Fibroblast of skin of abdomen (primary cell): ENCODE data around the gene RSRC1.
A peak's percentile ranks its signal among the peaks of the same experiment; 100 is the strongest.

ENCODE experiments used
- DNase-seq: peaks from one replicate; pipeline ENCODE4 v3.0.0-alpha.2; 2013

RSRC1 gene

DNA sequence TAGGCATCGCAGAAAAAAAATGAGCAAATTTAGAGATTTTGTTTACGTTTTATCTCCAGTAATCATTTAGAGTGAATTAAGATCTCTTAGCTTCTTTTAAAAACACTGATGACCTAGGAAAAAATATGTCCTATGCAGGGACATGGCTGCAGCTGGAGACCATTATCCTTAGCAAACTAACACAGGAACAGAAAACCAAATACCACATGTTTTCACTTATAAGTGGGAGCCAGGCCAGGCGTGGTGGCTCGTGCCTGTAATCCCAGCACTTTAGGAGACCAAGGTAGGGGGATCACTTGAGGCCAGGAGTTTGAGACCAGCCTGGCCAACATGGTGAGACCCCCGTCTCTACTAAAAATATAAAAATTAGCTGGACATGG lies 298.6 kb downstream of the RSRC1 start:
- peak; percentile 40 for DNase-seq

DNA sequence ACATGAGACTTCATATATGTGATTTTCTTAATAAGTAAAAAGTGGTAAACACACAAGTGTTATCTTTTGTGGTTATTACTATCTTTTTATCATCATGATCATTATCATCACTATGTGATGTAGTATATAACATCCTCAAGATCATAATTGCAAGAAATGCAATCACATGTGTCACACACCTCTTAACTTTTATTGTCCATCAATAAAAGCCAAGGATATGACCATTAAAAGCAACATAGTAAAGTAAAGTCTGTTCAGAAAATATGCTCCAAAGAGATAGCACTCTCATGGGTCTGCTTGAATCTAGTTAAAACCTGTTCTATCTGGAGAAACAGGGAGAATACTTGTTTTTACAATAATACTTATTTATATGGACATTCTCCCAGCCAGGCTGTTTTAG lies 308.1 kb downstream of the RSRC1 start:
- DNase-seq, result no peak

DNA sequence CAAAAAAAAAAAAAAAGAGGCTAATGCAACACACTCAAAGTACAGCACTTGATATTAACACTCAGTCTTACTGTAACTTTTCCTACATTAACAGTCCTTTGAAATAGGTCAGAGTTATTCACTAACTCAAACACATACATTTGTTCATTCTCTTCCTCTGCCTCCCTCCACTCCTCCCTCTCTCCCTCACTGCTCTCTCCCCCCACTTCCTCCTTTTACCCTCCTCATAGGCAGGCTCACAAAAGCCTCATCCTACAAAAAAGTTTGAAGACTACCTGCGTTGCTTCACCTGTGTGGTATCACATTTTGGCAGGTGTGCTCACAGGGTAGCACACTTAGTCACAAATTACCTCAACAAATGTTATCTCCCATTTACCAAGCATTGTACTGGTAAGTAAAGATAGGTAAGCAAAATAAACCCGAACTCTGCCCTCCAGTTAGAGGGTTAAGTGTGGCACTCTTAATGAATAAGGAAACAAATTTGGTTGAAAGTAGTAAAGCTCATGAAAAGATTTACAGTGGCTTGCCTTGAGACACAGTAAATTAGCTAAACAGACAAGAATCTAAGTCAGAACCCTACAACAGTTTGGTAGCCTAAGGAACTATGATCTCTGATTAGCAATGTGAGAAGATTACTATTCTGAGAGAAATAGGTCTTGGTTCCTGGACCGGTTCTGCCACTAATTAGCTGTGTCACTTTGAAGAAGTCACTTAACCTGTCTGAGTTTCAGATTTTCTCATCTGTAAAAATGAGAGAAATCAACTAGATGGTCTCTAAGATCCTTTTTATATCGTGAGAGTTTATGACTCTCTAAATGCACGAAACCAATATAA lies 310.1 kb downstream of the RSRC1 start:
- DNase-seq, result no peak

DNA sequence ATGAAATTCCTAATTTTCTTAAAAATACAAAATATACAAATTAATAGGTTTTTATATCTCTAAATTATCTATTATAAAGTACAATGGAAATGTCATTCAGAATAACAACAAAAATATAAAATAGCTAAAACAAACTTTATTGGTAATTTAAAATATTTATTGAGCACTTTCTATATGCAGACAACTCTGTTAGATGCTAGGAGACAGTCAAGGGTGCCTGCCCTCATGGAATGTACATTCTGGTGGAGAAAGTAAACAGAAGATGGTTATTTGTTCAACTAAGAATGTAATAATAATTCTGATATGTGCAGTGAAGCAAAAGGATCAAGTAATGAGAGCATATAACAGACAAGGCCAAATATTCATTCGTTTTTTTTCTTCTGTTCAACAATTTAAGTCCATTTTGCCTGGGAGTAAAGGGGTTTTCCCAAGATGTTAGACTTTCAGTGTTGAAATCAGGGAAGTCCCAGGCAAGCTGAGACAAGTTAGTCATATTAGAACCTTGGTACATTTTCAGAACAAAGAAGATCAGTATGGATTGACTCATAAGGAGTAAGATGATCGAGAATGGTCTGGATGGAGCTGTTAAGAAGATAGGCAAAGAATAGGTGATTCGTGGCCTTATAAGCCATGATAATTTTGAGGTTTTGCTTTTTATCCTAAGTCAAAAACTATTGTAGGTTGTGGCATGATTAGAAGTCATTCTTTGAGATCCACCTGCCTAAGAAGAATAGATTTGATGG lies 310.9 kb downstream of the RSRC1 start:
- DNase-seq, result peak; percentile 44

DNA sequence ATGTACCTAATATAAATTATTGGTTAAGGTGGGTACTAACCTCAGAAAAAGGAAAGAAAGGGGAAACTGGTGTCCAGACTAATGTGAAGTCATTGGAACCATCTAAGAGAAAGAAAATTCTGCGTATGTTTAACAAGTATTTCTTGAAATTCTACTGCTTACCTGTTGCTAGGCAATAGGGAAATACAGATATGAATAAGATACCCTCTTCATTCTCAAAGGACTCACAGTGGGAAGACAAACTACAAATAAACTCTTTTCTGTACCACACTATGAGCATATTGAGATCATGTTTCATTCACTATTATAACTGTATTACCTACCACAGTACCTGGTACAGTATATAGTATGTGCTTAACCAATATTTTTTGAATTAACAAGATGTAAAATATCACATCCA lies 320.6 kb downstream of the RSRC1 start:
- no peak for DNase-seq

DNA sequence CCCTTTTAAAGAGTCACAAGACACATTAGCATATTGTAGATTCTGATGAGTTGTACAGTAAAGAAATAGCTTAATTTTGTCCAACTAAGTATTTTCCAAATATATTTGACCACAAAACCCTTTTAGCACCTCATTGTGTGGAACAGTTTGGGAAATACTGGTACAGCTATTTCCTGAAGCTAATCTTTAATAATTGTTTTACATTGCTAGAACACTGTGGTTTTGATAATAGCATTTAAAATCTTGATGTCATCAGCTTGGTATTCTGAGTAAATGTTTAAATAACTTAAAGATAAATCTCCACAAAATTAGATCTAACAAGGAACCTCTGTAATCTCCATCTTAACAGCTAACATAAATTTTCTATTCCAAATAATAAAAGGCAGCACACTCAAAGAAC lies 321.1 kb downstream of the RSRC1 start:
- peak; percentile 31 for DNase-seq

DNA sequence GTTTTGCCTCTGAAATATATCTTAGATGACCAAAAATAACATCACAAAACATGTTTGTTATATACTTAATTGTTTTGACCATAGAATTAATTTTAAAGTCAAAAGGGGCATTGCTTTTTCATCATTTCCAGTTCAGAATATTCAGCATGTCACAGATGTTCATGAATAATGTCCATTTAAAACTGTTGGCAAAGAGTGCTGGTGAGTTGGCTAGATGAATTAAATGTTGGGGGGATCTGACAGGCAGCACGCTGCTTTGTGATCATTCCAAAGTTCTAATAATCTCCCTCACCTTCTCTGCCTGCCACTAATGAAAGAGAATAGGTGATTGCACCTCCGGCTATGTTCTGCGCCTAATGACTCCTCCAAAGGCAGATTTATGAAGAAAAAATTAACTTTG lies 321.9 kb downstream of the RSRC1 start:
- DNase-seq, result no peak

DNA sequence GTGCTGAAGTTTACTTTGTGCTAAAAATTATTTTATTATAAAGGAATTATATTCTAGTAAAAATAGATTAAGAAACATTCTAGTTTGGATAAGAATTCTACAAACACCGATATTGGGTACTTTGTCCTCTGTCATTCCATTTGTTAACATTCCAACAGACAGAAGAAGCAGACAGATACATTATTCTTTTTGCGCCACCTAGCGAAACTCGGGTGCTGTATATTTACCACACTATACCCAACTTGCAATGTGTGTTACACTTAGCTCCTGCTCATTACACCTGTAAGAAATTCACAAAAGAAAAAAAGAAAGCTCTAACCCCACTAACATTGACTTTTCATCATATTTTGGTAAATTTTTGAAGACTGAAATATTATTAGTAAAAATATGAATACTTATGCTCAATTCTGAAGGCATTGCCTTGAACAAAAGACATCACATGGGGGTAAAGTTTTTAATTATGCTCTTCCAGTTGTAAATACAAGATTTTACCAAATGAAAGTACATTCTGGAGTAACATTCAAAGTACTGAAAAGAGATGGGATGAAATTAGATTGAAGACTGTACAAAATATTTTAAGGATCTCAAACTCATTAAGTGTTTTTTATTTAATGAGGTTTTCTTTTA lies 324.6 kb downstream of the RSRC1 start:
- DNase-seq, result peak; percentile 65

DNA sequence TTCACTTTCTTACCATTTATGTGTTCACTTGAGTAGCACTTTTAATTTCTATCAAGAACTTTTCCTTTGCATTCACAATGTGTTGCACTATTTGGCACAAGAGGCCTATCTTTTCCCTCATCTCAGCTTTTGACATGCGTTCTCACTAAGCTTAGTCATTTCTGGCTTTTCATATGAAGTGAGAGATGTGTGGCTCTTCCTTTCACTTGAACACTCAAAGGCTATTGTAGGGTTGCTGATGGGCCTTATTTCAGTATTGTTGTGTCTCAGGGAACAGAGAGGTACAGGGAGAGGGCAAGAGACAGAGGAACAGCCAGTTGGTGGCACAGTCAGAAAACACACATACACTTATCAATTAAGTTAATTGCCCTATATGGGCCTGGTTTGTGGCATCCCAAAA lies 333.7 kb downstream of the RSRC1 start:
- DNase-seq, result no peak

DNA sequence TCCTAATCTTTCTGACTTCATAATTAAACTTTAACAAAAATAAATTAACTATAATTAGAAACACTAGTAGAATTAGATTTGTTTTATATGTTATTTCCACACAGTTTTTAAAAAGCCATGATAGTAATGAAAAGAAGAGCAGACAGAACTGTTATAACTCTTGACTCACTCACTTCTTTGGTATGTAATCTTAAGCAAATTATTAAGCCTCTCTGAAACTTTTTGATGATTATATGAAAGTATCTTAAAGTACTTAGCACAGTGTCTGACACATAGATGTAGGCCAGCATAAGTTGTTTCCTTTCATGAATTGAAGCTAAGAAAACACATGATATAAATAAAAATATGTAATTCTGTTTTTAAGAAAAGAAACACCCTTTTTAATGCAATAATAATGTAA lies 337.5 kb downstream of the RSRC1 start:
- DNase-seq, result no peak

DNA sequence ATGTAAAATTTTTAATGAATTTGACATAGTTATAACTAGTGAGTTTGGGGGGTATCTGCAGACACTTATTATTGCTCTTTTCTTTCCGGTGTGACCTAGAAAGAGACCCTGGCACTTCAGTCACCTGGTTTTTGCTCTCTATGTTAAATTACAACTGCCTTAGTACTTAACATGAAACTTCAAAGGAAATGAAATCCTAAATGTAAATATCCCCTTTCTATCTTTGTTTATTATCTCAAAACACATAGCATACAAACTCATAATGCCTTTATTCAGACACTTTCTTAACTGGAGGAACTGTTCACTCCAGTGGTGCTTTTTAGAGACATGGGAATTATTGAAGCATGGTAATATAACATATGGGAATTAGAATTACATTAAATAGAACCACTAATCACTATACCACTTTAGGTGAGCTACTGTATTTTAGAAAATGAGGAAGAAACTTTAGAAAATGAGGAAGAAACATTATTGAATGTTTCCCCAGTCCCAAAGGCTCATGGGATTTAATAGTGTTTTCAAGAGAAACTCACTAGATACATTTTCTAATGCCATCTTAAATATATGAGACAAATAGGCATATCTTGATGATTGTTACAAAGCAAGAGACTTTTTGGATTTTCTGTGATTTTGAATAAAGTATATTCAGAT lies 341.6 kb downstream of the RSRC1 start:
- no peak for DNase-seq

DNA sequence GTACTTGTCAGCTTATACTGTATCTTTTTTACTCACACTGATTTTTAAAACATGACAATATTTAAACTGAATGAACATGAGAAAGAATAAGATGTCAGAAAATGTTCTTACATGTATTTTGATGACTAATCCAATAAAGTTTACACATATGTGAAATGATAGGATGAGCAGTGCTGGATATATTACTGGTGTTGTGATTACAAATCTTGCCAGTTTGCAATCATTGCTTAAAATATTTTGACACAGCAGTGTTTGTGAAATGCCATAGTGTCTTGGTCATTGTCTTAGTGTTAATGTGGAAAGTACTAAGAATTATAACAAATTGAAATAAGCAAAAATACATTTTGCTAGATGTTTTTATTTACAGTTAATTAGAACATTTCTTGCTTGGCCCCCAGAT lies 342.4 kb downstream of the RSRC1 start:
- DNase-seq, result no peak

DNA sequence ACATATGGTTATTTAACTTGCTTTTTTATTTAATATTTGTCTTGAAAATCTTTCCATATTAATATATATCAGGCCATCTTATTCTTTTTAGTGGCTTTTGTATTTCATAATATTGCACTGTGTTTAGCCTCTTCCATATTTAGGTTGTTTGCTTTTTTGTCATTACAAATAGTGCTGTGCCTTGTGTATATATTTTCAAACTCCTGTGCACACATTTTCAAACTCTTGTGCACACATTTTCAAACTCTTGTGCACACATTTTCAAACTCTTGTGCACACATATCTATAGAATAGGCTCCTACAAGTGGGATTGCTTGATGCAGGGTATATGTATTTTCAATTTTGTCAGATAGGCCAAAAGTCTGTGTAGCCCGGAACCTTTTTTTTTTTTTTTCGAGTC lies 343.1 kb downstream of the RSRC1 start:
- no peak for DNase-seq

DNA sequence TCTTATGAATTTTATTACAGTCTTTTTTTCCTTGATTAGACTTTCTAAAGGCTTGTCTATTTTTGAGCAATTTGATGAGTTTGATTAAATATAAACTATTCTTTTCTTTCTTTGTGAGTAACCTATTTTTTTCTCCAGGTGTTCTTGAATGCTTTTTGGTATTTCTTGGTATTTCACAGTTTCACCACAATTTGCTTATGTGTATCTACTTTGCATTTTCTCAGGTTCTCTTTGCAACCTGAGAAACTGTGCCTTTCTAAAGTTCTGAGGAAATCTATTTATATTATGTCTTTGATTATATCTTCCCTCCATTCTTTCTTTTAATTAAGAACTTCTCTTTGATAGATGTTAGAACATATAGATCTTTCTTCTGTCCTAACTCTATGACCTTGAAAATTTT lies 344.0 kb downstream of the RSRC1 start:
- no peak for DNase-seq

DNA sequence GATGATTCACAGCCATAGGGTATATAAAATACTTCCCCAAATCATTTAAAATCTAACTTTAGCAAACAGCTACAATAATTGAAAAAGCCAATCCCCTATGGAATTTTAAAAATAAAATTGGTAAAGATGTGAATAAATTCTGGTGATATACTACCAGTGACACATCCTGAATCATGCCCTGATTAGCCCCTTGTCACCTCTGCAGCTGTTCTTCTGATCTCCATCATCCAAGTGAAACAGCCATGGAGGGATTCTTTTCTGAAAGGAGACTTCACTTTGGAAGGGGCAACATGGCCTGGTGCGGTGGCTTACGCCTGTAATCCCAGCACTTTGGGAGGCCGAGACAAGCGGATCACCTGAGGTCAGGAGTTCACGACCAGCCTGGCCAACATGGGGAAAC lies 345.5 kb downstream of the RSRC1 start:
- no peak for DNase-seq

DNA sequence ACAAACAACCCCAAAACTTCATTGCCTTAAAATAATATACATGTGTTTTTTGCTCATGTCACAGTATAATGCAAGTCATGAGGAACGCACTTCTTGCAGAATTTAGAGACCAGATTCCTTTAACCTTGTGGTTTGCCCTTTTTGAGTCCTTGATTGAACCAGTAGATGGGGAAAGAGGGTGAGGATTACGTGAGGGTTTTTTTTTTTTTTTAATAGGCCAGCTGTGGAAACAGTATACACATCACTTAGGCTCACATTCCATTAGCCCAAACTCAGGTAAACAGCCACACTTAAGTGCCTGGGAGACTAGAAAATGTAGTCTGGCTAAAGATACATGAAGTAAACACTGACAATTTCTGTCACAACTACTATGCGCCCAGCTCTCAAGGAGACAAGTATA lies 346.2 kb downstream of the RSRC1 start:
- DNase-seq, result no peak

DNA sequence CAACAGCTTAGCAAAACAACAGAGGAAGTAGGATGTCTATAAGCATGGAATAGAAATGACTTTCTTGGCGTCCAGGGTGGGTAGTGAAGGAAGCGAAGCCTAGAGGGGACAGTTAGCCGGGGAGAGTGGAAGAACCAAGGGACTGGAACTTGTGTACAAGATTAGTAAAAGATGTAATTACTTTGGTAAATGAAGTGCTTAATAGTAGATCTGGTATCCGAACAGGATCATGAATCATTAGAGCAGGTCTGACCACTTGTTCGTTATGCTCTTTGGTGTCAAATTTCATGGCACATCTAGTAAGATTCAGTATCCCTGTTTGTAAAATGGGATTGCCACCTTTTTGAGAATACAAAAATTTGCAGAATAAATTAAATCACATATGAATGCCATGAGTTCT lies 348.6 kb downstream of the RSRC1 start:
- no peak for DNase-seq

DNA sequence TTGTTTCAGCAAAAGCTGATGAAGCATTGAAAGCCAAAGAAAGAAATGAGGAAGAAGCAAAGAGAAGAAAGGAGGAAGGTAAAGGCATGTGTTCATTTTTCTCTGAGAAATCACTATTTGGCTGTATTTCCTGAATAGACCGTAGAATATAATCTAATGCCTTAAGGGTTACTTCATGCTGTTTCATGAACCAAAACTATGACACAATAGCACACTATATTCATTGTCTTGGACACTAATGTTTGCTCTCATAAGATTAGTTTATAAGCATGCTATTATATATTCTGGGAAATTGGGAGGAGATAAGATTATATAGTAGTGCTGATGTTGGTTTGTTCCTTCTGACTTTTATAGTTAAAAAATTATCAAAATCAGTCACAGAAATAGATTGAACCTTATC lies 351.0 kb downstream of the RSRC1 start:
- DNase-seq, result no peak

DNA sequence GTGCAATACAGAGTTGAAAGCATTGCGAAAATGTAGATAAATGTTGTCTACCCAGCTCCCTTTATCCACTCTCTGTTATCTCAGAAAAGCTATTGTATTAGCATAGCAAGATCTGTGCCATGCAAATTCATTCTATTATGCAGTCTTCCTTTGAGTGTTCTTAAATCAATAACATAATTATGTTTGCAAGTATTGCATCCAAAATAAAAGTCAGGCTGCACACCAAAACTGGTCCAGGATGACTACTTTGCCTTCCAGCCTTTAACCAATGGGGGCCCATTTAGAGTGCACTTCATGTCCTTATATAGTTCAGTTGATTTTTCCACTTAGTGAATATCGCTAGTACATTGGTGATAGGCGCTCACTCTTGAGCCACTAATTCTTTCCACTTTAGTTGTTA lies 353.7 kb downstream of the RSRC1 start:
- no peak for DNase-seq

DNA sequence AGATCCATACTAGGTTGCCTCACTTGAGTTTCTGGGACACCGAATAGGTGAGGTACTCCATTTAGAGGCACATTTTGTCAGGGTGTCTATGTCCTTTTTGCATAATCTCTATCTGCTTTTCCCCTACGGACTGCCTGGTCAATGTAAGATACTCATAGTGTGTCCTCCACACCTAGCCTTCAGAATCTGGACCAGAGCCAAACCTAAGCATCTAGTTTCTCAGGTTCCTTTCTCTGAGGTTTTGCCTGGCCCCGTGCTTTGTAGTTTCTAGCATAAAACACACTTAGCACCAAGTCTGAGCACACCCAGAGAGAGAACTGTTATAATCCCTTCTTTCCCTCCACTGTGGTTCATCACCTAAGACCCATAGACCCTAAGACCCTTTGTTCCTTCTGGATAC lies 355.2 kb downstream of the RSRC1 start:
- DNase-seq, result no peak

DNA sequence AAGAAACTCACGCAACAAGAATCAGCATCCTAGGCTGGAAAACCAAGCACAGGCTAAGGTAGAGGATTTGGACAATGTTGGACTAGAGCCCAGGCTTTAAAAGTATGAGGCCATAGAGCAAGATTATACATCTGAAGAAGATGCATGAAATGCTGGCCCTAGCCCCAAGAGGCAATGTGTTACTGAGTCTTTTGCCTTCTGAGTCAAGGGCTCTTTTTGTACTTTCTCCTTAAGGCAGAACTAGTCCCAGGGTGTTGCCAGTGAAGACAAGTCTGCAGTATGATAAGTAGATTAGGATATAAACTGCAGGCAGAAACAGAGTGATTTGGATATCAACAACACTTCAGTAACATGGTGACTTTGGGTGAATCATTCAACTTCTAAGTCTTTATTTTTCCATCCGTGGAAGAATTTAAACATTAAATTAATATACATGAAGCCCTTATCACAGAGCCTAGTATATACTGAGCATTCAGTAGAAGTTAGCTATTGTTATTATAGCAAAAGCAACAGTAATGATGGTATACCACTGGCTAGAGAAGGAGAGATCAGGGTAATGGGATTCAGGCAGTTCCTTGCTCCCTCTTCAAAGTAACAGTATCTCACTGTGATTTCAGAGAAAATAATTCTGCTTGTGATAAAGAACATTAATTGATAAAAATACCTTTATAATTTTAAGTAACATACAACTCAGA lies 361.2 kb downstream of the RSRC1 start:
- DNase-seq, result peak; percentile 57

DNA sequence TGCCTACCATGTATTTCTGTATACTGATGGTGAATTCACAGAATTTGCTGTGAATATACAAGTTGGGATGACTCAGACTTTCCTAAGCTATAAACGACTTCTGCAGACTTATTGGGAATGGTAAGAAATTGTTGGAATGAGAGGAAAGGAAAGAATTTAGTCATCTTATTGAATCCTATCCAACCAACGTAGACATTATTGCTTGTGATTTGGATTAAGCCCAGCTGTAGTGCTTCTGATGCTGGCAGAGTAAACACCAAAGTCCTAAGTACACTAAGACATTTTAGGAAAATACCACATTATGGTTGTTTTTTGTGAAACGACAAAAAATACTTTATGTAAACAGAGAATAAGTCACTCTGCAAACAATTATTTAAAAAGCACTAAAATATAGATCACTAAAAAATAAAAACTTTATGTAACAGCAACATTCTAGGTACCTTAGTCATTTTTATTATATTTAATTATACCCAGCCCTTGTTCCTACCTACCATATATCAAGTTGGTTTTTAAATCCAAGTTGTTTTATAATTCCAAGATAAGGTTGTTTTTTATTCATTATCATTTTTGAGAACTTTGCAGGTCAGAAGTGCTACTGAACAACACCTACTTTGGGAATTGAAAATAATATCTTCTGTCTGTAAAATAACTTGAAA lies 361.9 kb downstream of the RSRC1 start:
- DNase-seq, result peak; percentile 95
